ENCODE data around the gene DCLK2. TPM values are rescaled to one million over a fixed set of nuclear protein-coding genes. Genes with fewer than 3 reads are reported as not detected.

The DCLK2 gene
- total and polyA plus RNA-seq, 7 experiments from 2014 or later: 0.06 to 0.56 (median 0.11) TPM; not detected in 4

DNA sequence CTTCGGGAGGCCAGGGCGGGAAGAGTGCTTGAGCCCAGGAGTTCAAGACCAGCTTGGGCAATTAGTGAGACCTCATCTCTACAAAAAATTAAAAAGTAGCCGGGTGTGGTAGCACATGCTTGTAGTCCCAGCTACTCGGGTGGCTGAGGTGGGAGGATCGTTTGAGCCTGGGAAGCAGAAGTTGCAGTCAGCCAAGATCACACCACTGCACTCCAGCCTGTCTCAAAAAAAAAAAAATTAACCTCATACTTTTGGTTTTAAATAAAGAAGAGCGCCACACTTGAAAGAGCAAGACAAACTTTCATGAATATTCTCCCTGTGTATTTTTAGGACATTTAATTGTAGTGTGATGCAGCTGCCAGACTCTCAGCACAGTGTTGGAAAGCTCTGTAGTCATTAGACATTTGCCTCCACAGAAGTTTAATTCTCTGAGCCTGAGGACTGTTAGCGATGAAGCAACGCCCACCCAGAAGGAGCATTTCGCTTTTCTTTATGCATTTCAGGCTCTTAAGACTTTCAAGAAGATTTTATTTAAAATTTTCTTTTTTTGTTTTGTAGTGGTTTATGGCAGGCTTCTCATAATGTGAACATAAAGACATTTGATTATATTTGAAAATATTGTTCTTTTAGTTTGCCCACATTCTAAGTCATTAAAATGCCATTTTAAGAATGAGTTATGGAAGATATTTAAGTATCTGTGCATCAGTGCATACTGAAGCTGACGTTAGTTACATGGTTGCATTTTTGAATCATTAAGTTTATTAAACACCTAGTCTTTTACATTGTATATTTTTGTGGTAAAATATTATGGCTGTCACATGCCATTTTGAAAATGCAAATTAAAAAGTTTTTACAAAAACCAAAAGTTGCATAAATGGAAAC lies 45.8 kb downstream of the DCLK2 start:
- intact Hi-C loops (cut with micrococcal nuclease): no loop called here
- Mint-ChIP-seq H3K27ac (no peak overlapping the region), H3K4me3 (no peak overlapping the region), H3K4me1 (peaks cover 0 to 5% (median 0%) of the 10 kb centered on the region in 7 donors), H3K9me3 (peaks cover 0 to 4% (median 0%) of the 10 kb centered on the region in 11 donors), H3K27me3 (peaks cover 0 to 8% (median 0%) of the 10 kb centered on the region in 5 donors), H3K36me3 (peaks cover 0 to 4% (median 0%) of the 10 kb centered on the region in 5 donors)
- no peaks in the 10 kb centered on the region for H3K27me3 ChIP-seq (ENCODE audit: control insufficient read depth in 2 of 2, insufficient read depth in 2 of 2, low read length in 2 of 2)
- no peaks in the 10 kb centered on the region for H3K4me1 ChIP-seq (ENCODE audit: control insufficient read depth in 2 of 2, insufficient read depth in 2 of 2, low read length in 2 of 2)
- ChIA-PET CTCF (no interaction called here), POLR2A (no interaction called here)
- DNase-seq: no peak
- H3K27ac ChIP-seq (ENCODE audit: low read depth, low read length): no peak overlapping the region
- H3K36me3 ChIP-seq (ENCODE audit: control insufficient read depth in 2 of 3, insufficient read depth in 3 of 3, low read length in 3 of 3): no peaks in the 10 kb centered on the region
- no peak for ATAC-seq
- H3K4me3 ChIP-seq (ENCODE audit: low read length): no peak overlapping the region
- H3K9me3 ChIP-seq (ENCODE audit: control insufficient read depth in 2 of 3, low read length in 3 of 3): no peaks in the 10 kb centered on the region

DNA sequence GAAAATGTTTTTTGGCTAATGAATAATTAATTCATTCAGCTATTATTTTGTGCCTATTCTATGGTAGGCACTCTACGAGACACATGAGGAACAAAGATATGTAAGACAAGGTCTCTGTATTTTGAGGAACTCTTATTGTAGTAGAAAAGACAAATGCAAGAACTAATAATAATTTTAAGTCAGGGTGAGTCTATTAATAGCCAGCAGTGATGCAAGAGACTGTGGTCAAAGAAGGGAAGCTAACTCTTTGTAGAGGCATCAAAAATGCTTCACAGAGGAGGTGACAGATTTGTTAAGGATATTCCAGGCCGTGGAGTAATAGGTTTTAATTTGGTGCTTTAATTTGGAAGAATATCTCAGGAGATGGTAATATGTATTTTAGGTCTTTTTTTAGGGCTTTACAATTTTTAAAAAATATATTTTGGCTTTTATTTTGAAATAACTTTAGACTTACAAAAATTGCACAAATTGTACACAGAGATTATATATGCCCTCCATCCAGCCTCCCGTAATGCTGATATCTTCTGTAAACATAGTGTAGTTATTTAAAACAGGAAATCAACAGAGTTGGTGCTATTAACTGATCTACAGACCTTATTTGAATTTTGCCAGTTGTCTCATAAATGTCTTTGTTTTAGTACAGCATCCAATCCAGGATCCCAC lies 48.1 kb downstream of the DCLK2 start:
- Histone ChIP-seq H3K36me3 (ENCODE audit: control insufficient read depth in 2 of 3, insufficient read depth in 3 of 3, low read length in 3 of 3) (no peaks in the 10 kb centered on the region), H3K9me3 (ENCODE audit: control insufficient read depth in 2 of 3, low read length in 3 of 3) (no peaks in the 10 kb centered on the region), H3K4me3 (ENCODE audit: low read length) (no peak overlapping the region), H3K27me3 (ENCODE audit: control insufficient read depth in 2 of 2, insufficient read depth in 2 of 2, low read length in 2 of 2) (no peaks in the 10 kb centered on the region), H3K4me1 (ENCODE audit: control insufficient read depth in 2 of 2, insufficient read depth in 2 of 2, low read length in 2 of 2) (no peaks in the 10 kb centered on the region), H3K27ac (ENCODE audit: low read depth, low read length) (no peak overlapping the region)
- no peak overlapping the region for H3K27ac Mint-ChIP-seq
- CTCF ChIA-PET: no interaction called here
- peaks cover 0 to 4% (median 0%) of the 10 kb centered on the region in 5 donors for H3K36me3 Mint-ChIP-seq
- H3K27me3 Mint-ChIP-seq: peaks cover 0 to 17% (median 8%) of the 10 kb centered on the region in 5 donors
- DNase-seq (no peak), ATAC-seq (peak; percentile 45)
- peaks cover 0 to 5% (median 0%) of the 10 kb centered on the region in 7 donors for H3K4me1 Mint-ChIP-seq
- POLR2A ChIA-PET: interaction anchor here (0.6 kb wide), 1 partner anchor 71 kb away, joined by 3 read pairs; no protein-coding TSS in a partner anchor
- intact Hi-C loops (cut with micrococcal nuclease): no loop called here
- no peak overlapping the region for H3K4me3 Mint-ChIP-seq
- peaks cover 0 to 4% (median 0%) of the 10 kb centered on the region in 11 donors for H3K9me3 Mint-ChIP-seq

DNA sequence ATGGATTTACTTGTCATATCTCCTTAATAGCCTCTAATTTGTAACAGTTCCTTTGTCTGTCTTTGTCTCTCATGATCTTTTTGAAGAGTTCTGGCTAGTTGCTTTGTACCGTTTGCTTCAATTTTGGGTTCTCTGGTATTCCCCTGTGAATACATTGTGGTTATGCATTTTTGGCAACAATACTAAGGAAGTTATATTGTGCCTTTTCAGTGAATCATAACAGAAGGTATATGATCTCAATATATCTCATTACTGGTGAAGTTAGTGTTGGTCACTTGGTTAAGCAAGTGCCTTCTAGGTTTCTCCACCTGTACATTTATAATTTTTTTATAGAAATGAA lies 48.6 kb downstream of the DCLK2 start:
- ATAC-seq: peak; percentile 20
- H3K4me1 Mint-ChIP-seq: peaks cover 0 to 5% (median 0%) of the 10 kb centered on the region in 7 donors
- no peak overlapping the region for H3K4me3 Mint-ChIP-seq
- Histone ChIP-seq H3K27ac (ENCODE audit: low read depth, low read length) (no peak overlapping the region), H3K9me3 (ENCODE audit: control insufficient read depth in 2 of 3, low read length in 3 of 3) (no peaks in the 10 kb centered on the region), H3K27me3 (ENCODE audit: control insufficient read depth in 2 of 2, insufficient read depth in 2 of 2, low read length in 2 of 2) (no peaks in the 10 kb centered on the region), H3K4me1 (ENCODE audit: control insufficient read depth in 2 of 2, insufficient read depth in 2 of 2, low read length in 2 of 2) (no peaks in the 10 kb centered on the region), H3K36me3 (ENCODE audit: control insufficient read depth in 2 of 3, insufficient read depth in 3 of 3, low read length in 3 of 3) (no peaks in the 10 kb centered on the region), H3K4me3 (ENCODE audit: low read length) (no peak overlapping the region)
- intact Hi-C loops (cut with micrococcal nuclease): no loop called here
- peaks cover 0 to 3% (median 0%) of the 10 kb centered on the region in 11 donors for H3K9me3 Mint-ChIP-seq
- CTCF ChIA-PET: no interaction called here
- H3K36me3 Mint-ChIP-seq: peaks cover 0 to 4% (median 0%) of the 10 kb centered on the region in 5 donors
- peaks cover 0 to 17% (median 8%) of the 10 kb centered on the region in 5 donors for H3K27me3 Mint-ChIP-seq
- POLR2A ChIA-PET: no interaction called here
- no peak for DNase-seq
- no peak overlapping the region for H3K27ac Mint-ChIP-seq

DNA sequence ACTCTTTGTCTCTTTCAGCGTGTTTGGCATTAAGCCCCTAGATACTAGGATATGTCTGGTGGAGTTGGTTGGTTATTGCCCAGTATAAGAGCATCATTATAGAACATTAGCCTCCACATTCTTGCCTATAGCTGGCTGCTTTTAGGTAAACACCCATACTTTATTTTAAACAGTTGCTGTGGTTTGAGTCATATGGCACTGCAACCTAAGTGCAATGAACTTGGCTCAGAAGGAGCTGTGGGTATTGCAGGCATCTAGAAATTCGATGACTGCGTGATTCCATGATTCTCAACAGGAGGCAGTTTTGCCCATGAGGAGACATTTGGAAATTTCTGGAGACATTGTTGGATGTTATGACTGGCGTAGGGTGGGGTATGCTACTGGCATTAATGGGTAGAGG lies 49.5 kb downstream of the DCLK2 start:
- Histone ChIP-seq H3K36me3 (ENCODE audit: control insufficient read depth in 2 of 3, insufficient read depth in 3 of 3, low read length in 3 of 3) (no peaks in the 10 kb centered on the region), H3K4me1 (ENCODE audit: control insufficient read depth in 2 of 2, insufficient read depth in 2 of 2, low read length in 2 of 2) (no peaks in the 10 kb centered on the region), H3K9me3 (ENCODE audit: control insufficient read depth in 2 of 3, low read length in 3 of 3) (no peaks in the 10 kb centered on the region), H3K4me3 (ENCODE audit: low read length) (no peak overlapping the region), H3K27me3 (ENCODE audit: control insufficient read depth in 2 of 2, insufficient read depth in 2 of 2, low read length in 2 of 2) (no peaks in the 10 kb centered on the region), H3K27ac (ENCODE audit: low read depth, low read length) (no peak overlapping the region)
- Mint-ChIP-seq H3K4me3 (no peak overlapping the region), H3K9me3 (no peaks in the 10 kb centered on the region), H3K4me1 (peaks cover 0 to 5% (median 0%) of the 10 kb centered on the region in 7 donors), H3K27ac (no peak overlapping the region), H3K27me3 (peaks cover 0 to 17% (median 8%) of the 10 kb centered on the region in 5 donors), H3K36me3 (peaks cover 0 to 4% (median 0%) of the 10 kb centered on the region in 5 donors)
- intact Hi-C loops (cut with micrococcal nuclease): no loop called here
- ChIA-PET POLR2A (no interaction called here), CTCF (no interaction called here)
- DNase-seq (no peak), ATAC-seq (no peak)

DNA sequence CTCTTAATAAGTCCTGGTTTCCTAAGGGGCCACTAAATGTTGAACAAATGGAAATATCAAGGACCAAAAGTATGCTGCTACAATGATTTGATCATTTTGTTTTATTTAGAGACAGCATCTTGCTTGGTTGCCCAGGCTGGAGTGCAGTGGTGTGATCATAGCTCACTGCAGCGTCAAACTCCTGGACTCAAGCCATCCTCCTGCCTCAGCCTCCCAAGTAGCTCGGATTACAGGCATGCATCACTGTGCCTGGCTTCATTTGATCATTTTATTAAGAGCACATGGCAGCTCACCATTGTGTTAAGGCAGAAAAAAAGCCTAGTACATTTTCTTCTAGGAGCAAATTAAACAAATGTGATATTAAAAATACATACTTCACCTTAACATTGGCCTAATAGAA lies 52.7 kb downstream of the DCLK2 start:
- Mint-ChIP-seq H3K4me1 (peaks cover 0 to 5% (median 0%) of the 10 kb centered on the region in 7 donors), H3K4me3 (no peak overlapping the region), H3K27me3 (peaks cover 4 to 21% (median 13%) of the 10 kb centered on the region in 5 donors), H3K27ac (no peak overlapping the region), H3K36me3 (no peaks in the 10 kb centered on the region), H3K9me3 (no peaks in the 10 kb centered on the region)
- DNase-seq (no peak), ATAC-seq (no peak)
- Histone ChIP-seq H3K27ac (ENCODE audit: low read depth, low read length) (no peak overlapping the region), H3K4me3 (ENCODE audit: low read length) (no peak overlapping the region), H3K9me3 (ENCODE audit: control insufficient read depth in 2 of 3, low read length in 3 of 3) (no peaks in the 10 kb centered on the region), H3K27me3 (ENCODE audit: control insufficient read depth in 2 of 2, insufficient read depth in 2 of 2, low read length in 2 of 2) (no peaks in the 10 kb centered on the region), H3K4me1 (ENCODE audit: control insufficient read depth in 2 of 2, insufficient read depth in 2 of 2, low read length in 2 of 2) (no peaks in the 10 kb centered on the region), H3K36me3 (ENCODE audit: control insufficient read depth in 2 of 3, insufficient read depth in 3 of 3, low read length in 3 of 3) (no peaks in the 10 kb centered on the region)
- CTCF ChIA-PET: no interaction called here
- intact Hi-C loops (cut with micrococcal nuclease): no loop called here
- POLR2A ChIA-PET: no interaction called here

DNA sequence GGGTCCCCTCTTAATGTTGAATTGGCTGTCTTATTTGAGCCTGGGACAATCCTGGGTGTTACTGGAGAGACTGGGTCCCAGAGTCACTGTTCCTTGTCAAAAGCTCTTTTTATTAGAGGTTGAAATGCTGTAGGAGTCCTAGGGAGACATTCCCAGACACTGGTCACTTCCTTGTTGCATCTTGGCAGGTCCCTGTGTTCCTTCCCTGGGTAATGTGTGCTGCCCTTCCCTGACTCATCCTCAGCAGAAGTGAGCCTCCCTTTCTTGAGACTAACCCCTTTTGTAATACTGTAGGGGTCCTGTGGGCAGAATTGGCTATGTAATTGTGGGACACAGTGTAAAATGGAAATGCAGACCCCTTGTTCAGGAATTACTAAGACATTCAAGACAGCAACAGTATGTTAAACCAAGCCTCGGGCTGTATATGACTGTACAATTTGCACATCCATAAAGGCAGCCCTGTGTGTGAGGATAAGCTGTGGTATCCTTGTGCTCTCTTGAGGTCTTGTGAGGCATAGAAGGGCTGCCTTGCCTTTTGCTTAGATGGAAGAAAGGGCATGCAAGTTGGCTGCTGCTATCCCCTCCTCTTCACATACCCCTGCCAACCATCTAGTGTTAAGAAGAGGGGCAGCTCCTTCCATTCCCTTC lies 53.5 kb downstream of the DCLK2 start:
- CTCF ChIA-PET: no interaction called here
- POLR2A ChIA-PET: no interaction called here

More for the DNA sequence above, 53.5 kb downstream of the DCLK2 start:
- Mint-ChIP-seq H3K4me3 (no peak overlapping the region), H3K27me3 (peaks cover 4 to 21% (median 13%) of the 10 kb centered on the region in 5 donors), H3K9me3 (no peaks in the 10 kb centered on the region), H3K4me1 (peaks cover 0 to 1% (median 0%) of the 10 kb centered on the region in 7 donors), H3K27ac (no peak overlapping the region), H3K36me3 (no peaks in the 10 kb centered on the region)
- H3K36me3 ChIP-seq (ENCODE audit: control insufficient read depth in 2 of 3, insufficient read depth in 3 of 3, low read length in 3 of 3): no peaks in the 10 kb centered on the region
- no peak overlapping the region for H3K27ac ChIP-seq (ENCODE audit: low read depth, low read length)
- no peak overlapping the region for H3K4me3 ChIP-seq (ENCODE audit: low read length)
- no peaks in the 10 kb centered on the region for H3K27me3 ChIP-seq (ENCODE audit: control insufficient read depth in 2 of 2, insufficient read depth in 2 of 2, low read length in 2 of 2)
- ATAC-seq: no peak
- DNase-seq: no peak
- intact Hi-C loops (cut with micrococcal nuclease): no loop called here
- H3K4me1 ChIP-seq (ENCODE audit: control insufficient read depth in 2 of 2, insufficient read depth in 2 of 2, low read length in 2 of 2): no peaks in the 10 kb centered on the region
- no peaks in the 10 kb centered on the region for H3K9me3 ChIP-seq (ENCODE audit: control insufficient read depth in 2 of 3, low read length in 3 of 3)
